Mesendoderm (in vitro differentiated cells): ENCODE data around the gene KCNG4.

Experiments
- DNase-seq: peaks from one replicate; pipeline ENCODE4 v3.0.0; 2013
- H2AK5ac ChIP-seq: 2 replicates; pipeline ENCODE4 v1.6.1; 2013; ENCODE audit warnings: low read length, inconsistent platforms
- H2BK120ac ChIP-seq: 2 replicates; pipeline ENCODE4 v1.6.1; 2013; ENCODE audit warnings: low read depth, mild to moderate bottlenecking, low read length, moderate library complexity, mixed read lengths
- H2BK15ac ChIP-seq: replicated peaks from 2 replicates; pipeline ENCODE4 v1.6.1; 2013; ENCODE audit warnings: low read depth, mild to moderate bottlenecking, moderate library complexity
- H2BK5ac ChIP-seq: 2 replicates; pipeline ENCODE4 v1.6.1; 2013; ENCODE audit warnings: low read length, inconsistent platforms
- H3K18ac ChIP-seq: 2 replicates; pipeline ENCODE4 v1.6.1; 2013; ENCODE audit warnings: mild to moderate bottlenecking, low read length, mixed read lengths
- H3K23ac ChIP-seq: one replicate; pipeline ENCODE4 v1.6.1; 2013; ENCODE audit warnings: low read length
- H3K27ac ChIP-seq: 2 replicates; pipeline ENCODE4 v1.5.1; 2013; ENCODE audit warnings: low read depth, mild to moderate bottlenecking, inconsistent platforms, low read length, moderate library complexity
- H3K27me3 ChIP-seq: 2 replicates; pipeline ENCODE4 v1.6.1; 2013; ENCODE audit warnings: low read length, control low read depth, mild to moderate bottlenecking, inconsistent platforms; ENCODE audit not compliant: insufficient read depth, poor library complexity
- H3K36me3 ChIP-seq: 2 replicates; pipeline ENCODE4 v1.6.1; 2013; ENCODE audit warnings: low read length, inconsistent platforms; ENCODE audit not compliant: control insufficient read depth, insufficient read depth
- H3K4ac ChIP-seq: one replicate; pipeline ENCODE4 v1.6.1; 2013; ENCODE audit warnings: low read depth, mild to moderate bottlenecking, low read length, moderate library complexity
- H3K4me1 ChIP-seq: 2 replicates; pipeline ENCODE4 v1.6.1; 2013; ENCODE audit warnings: low read depth, low read length, inconsistent platforms; ENCODE audit not compliant: control insufficient read depth
- H3K4me2 ChIP-seq: 2 replicates; pipeline ENCODE4 v1.6.1; 2013; ENCODE audit warnings: low read length
- H3K4me3 ChIP-seq: 2 replicates; pipeline ENCODE4 v1.5.1; 2013; ENCODE audit warnings: mild to moderate bottlenecking, low read length
- H3K56ac ChIP-seq: one replicate; pipeline ENCODE4 v1.6.1; 2013; ENCODE audit warnings: low read length
- H3K79me1 ChIP-seq: 2 replicates; pipeline ENCODE4 v1.6.1; 2013; ENCODE audit warnings: low read length, inconsistent platforms
- H3K79me2 ChIP-seq: 2 replicates; pipeline ENCODE4 v1.6.1; 2013; ENCODE audit warnings: mild to moderate bottlenecking, low read length; ENCODE audit not compliant: control insufficient read depth, insufficient read depth
- H3K9ac ChIP-seq: 2 replicates; pipeline ENCODE4 v1.6.1; 2013; ENCODE audit warnings: low read length, inconsistent platforms
- H4K5ac ChIP-seq: one replicate; pipeline ENCODE4 v1.6.1; 2013; ENCODE audit warnings: low read length
- H4K8ac ChIP-seq: one replicate; pipeline ENCODE4 v1.6.1; 2013; ENCODE audit warnings: low read depth, mild to moderate bottlenecking, control low read depth, low read length, moderate library complexity
- WGBS: extraction: QIAGEN DNeasy Blood & Tissue Kit; methylation state at CpG from one replicate; pipeline ENCODE4 v1.1.7; 2013; ENCODE audit warnings: low lambda C conversion rate, missing lambda C conversion rate; ENCODE audit not compliant: insufficient coverage; ENCODE audit errors: extremely low coverage; 5-methylcytosine and 5-hydroxymethylcytosine counted together

The KCNG4 gene

GRCh38 chr16:84275585-84276151 lies 35.9 kb upstream of the KCNG4 start:
- H3K27me3 ChIP-seq, result no peaks in the 10 kb centered on the region
- 100% methylated on average over 1 of the region's 6 CpGs for WGBS
- no peak overlapping the region for H3K23ac ChIP-seq

GRCh38 chr16:84274515-84274914 lies 34.7 kb upstream of the KCNG4 start:
- H3K4me2 ChIP-seq, result no peak overlapping the region
- H2BK5ac ChIP-seq, result no peak overlapping the region
- no peak for DNase-seq
- no peak overlapping the region for H3K27ac ChIP-seq
- no CpG with 5 or more reads among the region's 9 CpGs for WGBS
- H3K9ac ChIP-seq, result no peak overlapping the region
- H3K23ac ChIP-seq, result no peak overlapping the region
- H3K79me1 ChIP-seq, result no peaks in the 10 kb centered on the region
- H4K8ac ChIP-seq, result no peak overlapping the region
- no peak overlapping the region for H2AK5ac ChIP-seq
- H3K79me2 ChIP-seq, result no peaks in the 10 kb centered on the region
- no peak overlapping the region for H4K5ac ChIP-seq
- no peaks in the 10 kb centered on the region for H3K4me1 ChIP-seq
- no peak overlapping the region for H2BK15ac ChIP-seq
- H3K27me3 ChIP-seq, result no peaks in the 10 kb centered on the region
- no peak overlapping the region for H3K18ac ChIP-seq
- H2BK120ac ChIP-seq, result no peak overlapping the region
- H3K4me3 ChIP-seq, result no peak overlapping the region
- H3K36me3 ChIP-seq, result no peaks in the 10 kb centered on the region
- no peak overlapping the region for H3K4ac ChIP-seq
- H3K56ac ChIP-seq, result no peak overlapping the region

More at GRCh38 chr16:84275585-84276151, 35.9 kb upstream of the KCNG4 start:
- H3K79me2 ChIP-seq, result no peaks in the 10 kb centered on the region
- H3K18ac ChIP-seq, result no peak overlapping the region
- H3K4me1 ChIP-seq, result no peaks in the 10 kb centered on the region
- H3K36me3 ChIP-seq, result no peaks in the 10 kb centered on the region
- H3K4ac ChIP-seq, result no peak overlapping the region
- H4K8ac ChIP-seq, result no peak overlapping the region
- H3K79me1 ChIP-seq, result no peaks in the 10 kb centered on the region
- no peak overlapping the region for H4K5ac ChIP-seq
- no peak overlapping the region for H2BK5ac ChIP-seq
- no peak overlapping the region for H3K27ac ChIP-seq
- DNase-seq, result no peak
- H3K9ac ChIP-seq, result no peak overlapping the region
- H2BK120ac ChIP-seq, result no peak overlapping the region
- H3K56ac ChIP-seq, result no peak overlapping the region
- no peak overlapping the region for H2AK5ac ChIP-seq
- H2BK15ac ChIP-seq, result no peak overlapping the region
- no peak overlapping the region for H3K4me2 ChIP-seq
- H3K4me3 ChIP-seq, result no peak overlapping the region

- no peak overlapping the region for H3K18ac ChIP-seq
- H2BK120ac ChIP-seq, result no peak overlapping the region
- DNase-seq, result no peak
- no peak overlapping the region for H2BK5ac ChIP-seq
- WGBS, result 100% methylated on average over 1 of the region's 1 CpG
- H4K8ac ChIP-seq, result no peak overlapping the region
- no peak overlapping the region for H3K9ac ChIP-seq
- H3K27ac ChIP-seq, result no peak overlapping the region
- no peak overlapping the region for H3K4me3 ChIP-seq
- H3K36me3 ChIP-seq, result no peaks in the 10 kb centered on the region
- H2BK15ac ChIP-seq, result no peak overlapping the region
- H3K4ac ChIP-seq, result no peak overlapping the region
- no peaks in the 10 kb centered on the region for H3K79me2 ChIP-seq
- H3K79me1 ChIP-seq, result no peaks in the 10 kb centered on the region
- no peak overlapping the region for H3K4me2 ChIP-seq
- no peaks in the 10 kb centered on the region for H3K4me1 ChIP-seq
- H3K27me3 ChIP-seq, result no peaks in the 10 kb centered on the region
- H4K5ac ChIP-seq, result no peak overlapping the region
- H3K23ac ChIP-seq, result no peak overlapping the region
- no peak overlapping the region for H2AK5ac ChIP-seq
- no peak overlapping the region for H3K56ac ChIP-seq
Observed at GRCh38 chr16:84272740-84273320, 33.0 kb upstream of the KCNG4 start.

GRCh38 chr16:84271866-84272265 lies 32.1 kb upstream of the KCNG4 start:
- H3K56ac ChIP-seq, result no peak overlapping the region
- no peaks in the 10 kb centered on the region for H3K36me3 ChIP-seq
- H4K5ac ChIP-seq, result no peak overlapping the region
- H3K4ac ChIP-seq, result no peak overlapping the region
- DNase-seq, result no peak
- H3K27me3 ChIP-seq, result no peaks in the 10 kb centered on the region
- no peak overlapping the region for H2BK15ac ChIP-seq
- peak overlapping the region; percentile 6 for H3K23ac ChIP-seq
- no peak overlapping the region for H2BK120ac ChIP-seq
- no peaks in the 10 kb centered on the region for H3K4me1 ChIP-seq
- no peak overlapping the region for H2BK5ac ChIP-seq
- no peak overlapping the region for H3K27ac ChIP-seq
- WGBS, result no CpG with 5 or more reads among the region's 4 CpGs
- no peak overlapping the region for H4K8ac ChIP-seq
- no peak overlapping the region for H2AK5ac ChIP-seq
- H3K9ac ChIP-seq, result no peak overlapping the region
- H3K18ac ChIP-seq, result no peak overlapping the region
- H3K79me1 ChIP-seq, result no peaks in the 10 kb centered on the region
- H3K4me2 ChIP-seq, result no peak overlapping the region
- H3K4me3 ChIP-seq, result no peak overlapping the region
- no peaks in the 10 kb centered on the region for H3K79me2 ChIP-seq

- no peak overlapping the region for H2BK15ac ChIP-seq
Observed at GRCh38 chr16:84271037-84271436, 31.2 kb upstream of the KCNG4 start.

GRCh38 chr16:84270531-84270930 lies 30.7 kb upstream of the KCNG4 start:
- no peak overlapping the region for H3K23ac ChIP-seq
- no peaks in the 10 kb centered on the region for H3K79me1 ChIP-seq
- H2BK5ac ChIP-seq, result no peak overlapping the region
- no peak overlapping the region for H3K4me3 ChIP-seq
- peaks cover 2% of the 10 kb centered on the region for H3K4me1 ChIP-seq
- no peak overlapping the region for H2BK120ac ChIP-seq
- DNase-seq, result no peak
- no peaks in the 10 kb centered on the region for H3K36me3 ChIP-seq
- no peaks in the 10 kb centered on the region for H3K27me3 ChIP-seq
- WGBS, result no CpG with 5 or more reads among the region's 10 CpGs
- H3K56ac ChIP-seq, result no peak overlapping the region
- H4K5ac ChIP-seq, result no peak overlapping the region
- no peak overlapping the region for H3K18ac ChIP-seq
- no peak overlapping the region for H4K8ac ChIP-seq
- no peak overlapping the region for H3K9ac ChIP-seq
- H3K4ac ChIP-seq, result no peak overlapping the region
- H3K79me2 ChIP-seq, result no peaks in the 10 kb centered on the region
- no peak overlapping the region for H3K4me2 ChIP-seq
- no peak overlapping the region for H2BK15ac ChIP-seq
- no peak overlapping the region for H3K27ac ChIP-seq
- no peak overlapping the region for H2AK5ac ChIP-seq

More at GRCh38 chr16:84271037-84271436, 31.2 kb upstream of the KCNG4 start:
- peaks cover 2% of the 10 kb centered on the region for H3K4me1 ChIP-seq
- no peak overlapping the region for H2BK5ac ChIP-seq
- no peak overlapping the region for H3K4ac ChIP-seq
- H3K79me2 ChIP-seq, result no peaks in the 10 kb centered on the region
- no peak overlapping the region for H3K23ac ChIP-seq
- no peak overlapping the region for H2AK5ac ChIP-seq
- no peaks in the 10 kb centered on the region for H3K36me3 ChIP-seq
- H3K9ac ChIP-seq, result no peak overlapping the region
- no peak overlapping the region for H3K18ac ChIP-seq
- no peak overlapping the region for H4K8ac ChIP-seq
- H3K4me2 ChIP-seq, result no peak overlapping the region
- no peak overlapping the region for H4K5ac ChIP-seq
- no peak overlapping the region for H3K4me3 ChIP-seq
- no peak overlapping the region for H3K56ac ChIP-seq
- H2BK120ac ChIP-seq, result no peak overlapping the region
- H3K27ac ChIP-seq, result no peak overlapping the region
- no peak for DNase-seq
- no peaks in the 10 kb centered on the region for H3K79me1 ChIP-seq
- no peaks in the 10 kb centered on the region for H3K27me3 ChIP-seq
- no CpG with 5 or more reads among the region's 1 CpG for WGBS
